Measurements from ENCODE around the gene ZNF546.
A peak's percentile ranks its signal among the peaks of the same experiment; 100 is the strongest.
"Not testable (repeated sequence)": the region's sequence is repeated elsewhere in the genome, so short reads cannot be mapped to it uniquely, and the experiment has no call there.

Gene ZNF546

GRCh38 chr19:39996811-39997637, at the start of gene ZNF546:
TSS of gene ZNF546 (plus strand) at chr19:39997060. CDS start at chr19:39998327, 1,267 bp downstream.
- peak; percentile 91 for DNase-seq

DNA sequence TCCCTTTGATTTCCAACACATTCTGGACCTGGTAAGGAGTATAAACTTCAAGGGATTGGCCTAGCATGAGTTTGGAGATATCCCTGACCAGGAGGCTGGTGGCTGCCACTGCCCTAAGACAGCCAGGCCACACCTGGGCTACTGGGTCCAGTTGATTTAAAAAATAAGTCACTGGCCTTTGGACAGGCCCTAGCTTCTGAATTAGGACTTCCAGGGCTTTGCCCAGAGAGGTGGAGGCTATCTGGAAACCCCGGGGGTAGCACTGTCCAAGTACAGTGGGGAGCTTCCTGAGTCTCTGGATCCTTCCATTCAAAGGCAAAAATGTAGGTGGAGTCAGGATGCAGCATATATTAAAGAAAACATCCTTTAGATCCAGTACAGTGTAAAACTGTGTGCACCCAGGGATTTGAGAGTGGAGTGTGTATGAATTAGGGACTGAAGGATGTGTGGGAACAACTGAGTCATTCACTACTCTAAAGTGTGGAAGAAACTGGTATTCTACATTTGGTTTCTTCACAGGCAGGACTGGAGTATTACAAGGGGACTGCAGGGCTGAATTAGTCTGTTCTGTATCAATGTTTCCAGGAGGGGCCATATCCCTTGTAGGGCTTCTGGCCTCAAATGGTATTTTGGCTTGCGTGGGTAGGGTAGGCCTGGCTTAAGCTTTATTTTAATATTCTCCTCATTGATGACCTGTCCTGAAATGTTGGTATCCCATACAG, 47.7 kb upstream of the ZNF546 start:
- DNase-seq: no peak

GRCh38 chr19:39951065-39951650, 45.7 kb upstream of the ZNF546 start:
- DNase-seq: no peak

DNA sequence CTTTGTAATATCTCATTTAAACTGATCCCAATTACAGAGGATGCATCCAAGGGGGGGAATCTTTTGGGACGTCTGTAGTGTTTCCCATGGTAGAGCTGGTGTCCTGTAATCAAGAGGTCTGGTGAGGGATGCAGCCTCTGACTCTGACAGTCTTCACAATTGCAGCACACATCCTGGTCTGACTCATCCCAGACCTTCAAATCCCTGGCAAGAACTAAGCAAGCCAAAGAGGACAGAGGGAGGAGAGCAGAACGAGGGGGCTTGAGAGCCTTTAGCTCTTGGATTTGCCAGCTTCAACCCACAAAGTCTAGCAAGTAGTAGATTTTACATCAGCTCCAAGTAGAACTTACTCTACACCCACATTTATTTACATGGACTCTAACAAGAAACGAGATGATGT, 45.2 kb upstream of the ZNF546 start:
- no peak for DNase-seq

- DNase-seq: no peak
Observed at GRCh38 chr19:39953915-39954314, 42.9 kb upstream of the ZNF546 start.

- not testable (repeated sequence) for DNase-seq
Observed at GRCh38 chr19:39957886-39958285, 39.0 kb upstream of the ZNF546 start.

DNA sequence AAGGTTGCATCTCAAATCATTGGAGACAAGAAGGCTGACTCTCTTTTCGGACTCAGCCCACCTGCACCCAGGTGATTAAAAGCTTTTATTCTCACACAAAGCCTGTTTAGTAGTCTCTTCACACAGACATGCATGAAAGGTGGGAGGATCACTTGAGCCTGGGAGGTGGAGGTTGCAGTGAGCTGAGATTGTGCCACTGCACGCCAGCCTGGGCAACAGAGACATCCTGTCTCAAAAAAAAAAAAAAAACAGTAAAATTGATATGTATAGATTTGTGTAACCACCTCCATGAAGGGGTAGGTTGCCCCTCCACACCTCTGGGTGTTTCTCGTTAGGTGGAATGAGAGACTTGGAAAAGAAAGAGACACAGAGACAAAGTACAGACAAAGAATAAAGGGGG, 37.9 kb upstream of the ZNF546 start:
- DNase-seq: not testable (repeated sequence)

GRCh38 chr19:39959407-39959806, 37.5 kb upstream of the ZNF546 start:
- not testable (repeated sequence) for DNase-seq

DNA sequence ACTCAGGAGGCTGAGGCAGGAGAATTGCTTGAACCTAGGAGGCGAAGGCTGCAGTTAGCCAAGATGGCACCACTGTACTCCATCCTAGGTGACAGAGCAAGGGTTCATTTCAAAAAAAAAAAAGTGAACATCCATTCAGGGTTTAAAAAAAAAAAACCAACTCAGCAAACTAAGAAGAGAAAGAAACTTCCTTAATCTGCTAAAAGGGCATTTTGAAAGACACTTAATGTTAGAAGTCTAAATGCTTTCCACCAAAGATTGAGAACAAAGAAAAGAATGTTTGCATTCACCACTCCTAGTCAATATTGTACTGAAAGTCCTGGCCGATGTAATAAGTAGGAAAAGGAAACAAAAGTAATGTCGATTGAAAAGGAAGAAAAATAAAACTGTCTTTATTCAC, 33.0 kb upstream of the ZNF546 start:
- no peak for DNase-seq

GRCh38 chr19:39966617-39967016, 30.2 kb upstream of the ZNF546 start:
- no peak for DNase-seq

DNA sequence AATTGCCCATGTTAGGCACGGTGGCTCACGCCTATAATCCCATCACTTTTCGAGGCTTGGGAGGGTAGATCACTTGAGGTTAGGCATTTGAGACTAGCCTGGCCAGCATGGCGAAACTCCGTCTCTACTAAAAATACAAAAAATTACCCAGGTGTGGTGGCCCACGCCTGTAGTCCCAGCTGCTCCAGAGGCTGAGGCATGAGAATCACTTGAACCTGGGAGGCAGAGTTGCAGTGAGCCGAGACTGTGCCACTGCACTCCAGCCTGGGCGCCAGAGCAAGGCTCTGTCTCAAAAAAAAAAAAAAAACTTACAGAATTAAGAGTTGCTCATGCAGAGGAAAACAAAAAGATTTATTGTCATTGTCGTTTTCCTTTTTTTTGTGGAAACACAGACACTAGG, 29.3 kb upstream of the ZNF546 start:
- DNase-seq: no peak

DNA sequence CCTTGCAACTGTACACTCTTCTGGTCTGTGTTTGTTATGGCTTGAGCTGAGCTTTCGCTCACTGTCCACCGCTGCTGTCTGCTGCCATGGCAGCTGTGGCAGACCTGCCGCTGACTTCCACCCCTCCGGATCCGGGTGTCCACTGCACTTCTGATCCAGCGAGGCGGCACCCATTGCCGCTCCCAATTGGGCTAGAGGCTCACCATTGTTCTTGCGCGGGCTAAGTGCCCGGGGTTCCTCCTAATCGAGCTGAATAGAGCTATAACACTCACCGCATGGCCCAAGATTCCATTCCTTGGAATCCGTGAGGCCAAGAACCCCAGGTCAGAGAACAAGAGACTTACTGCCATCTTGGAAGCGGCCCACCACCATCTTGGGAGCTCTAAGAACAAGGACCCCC, 28.1 kb upstream of the ZNF546 start:
- no peak for DNase-seq

GRCh38 chr19:39969266-39969665, 27.6 kb upstream of the ZNF546 start:
- DNase-seq: no peak

- DNase-seq: peak in 1 of 2 donors; percentile 7
Observed at GRCh38 chr19:39969681-39970424, 27.0 kb upstream of the ZNF546 start.

GRCh38 chr19:39970425-39970674, 26.5 kb upstream of the ZNF546 start:
- no peak for DNase-seq

DNA sequence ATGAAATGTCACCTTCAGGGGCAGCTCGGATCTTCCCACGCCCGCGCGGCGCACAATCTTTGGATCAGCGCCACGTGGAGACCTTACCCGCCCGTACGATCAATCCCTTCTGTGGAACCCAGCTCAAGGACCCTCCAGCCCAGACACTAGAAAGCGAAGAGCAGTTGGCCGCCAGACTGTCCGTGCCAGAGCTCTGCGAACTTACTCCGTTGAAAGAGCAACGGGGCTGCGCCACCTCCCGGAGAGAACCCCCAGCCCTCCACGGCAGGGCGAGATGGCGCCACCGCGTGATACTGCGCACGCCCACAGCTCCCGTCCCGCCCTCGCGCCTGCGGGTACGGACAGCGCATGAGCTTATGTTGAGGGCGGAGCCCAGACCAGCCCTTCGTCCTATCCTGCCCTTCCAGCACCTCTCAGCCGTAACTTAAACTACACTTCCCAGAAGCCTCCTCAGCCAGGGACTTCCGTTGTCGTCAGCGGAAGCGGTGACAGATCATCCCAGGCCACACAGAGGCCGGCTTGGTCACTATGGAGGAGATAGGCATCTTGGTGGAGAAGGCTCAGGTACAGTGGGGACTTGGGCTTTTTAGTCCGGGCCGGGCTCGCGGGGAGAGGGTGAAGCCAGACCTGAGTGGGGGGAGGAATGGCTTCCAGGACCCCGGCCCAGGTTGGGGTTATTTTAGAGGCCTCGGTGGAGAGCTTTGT, 26.0 kb upstream of the ZNF546 start, which contains the start of gene PSMC4:
Gene PSMC4 (plus strand): TSS at position 491 of the 705 bp plus-strand sequence. CDS start 38 bp downstream, at position 529.
- peak; percentile 97 to 98 for DNase-seq

GRCh38 chr19:39971380-39972035, 25.4 kb upstream of the ZNF546 start:
- no peak for DNase-seq

DNA sequence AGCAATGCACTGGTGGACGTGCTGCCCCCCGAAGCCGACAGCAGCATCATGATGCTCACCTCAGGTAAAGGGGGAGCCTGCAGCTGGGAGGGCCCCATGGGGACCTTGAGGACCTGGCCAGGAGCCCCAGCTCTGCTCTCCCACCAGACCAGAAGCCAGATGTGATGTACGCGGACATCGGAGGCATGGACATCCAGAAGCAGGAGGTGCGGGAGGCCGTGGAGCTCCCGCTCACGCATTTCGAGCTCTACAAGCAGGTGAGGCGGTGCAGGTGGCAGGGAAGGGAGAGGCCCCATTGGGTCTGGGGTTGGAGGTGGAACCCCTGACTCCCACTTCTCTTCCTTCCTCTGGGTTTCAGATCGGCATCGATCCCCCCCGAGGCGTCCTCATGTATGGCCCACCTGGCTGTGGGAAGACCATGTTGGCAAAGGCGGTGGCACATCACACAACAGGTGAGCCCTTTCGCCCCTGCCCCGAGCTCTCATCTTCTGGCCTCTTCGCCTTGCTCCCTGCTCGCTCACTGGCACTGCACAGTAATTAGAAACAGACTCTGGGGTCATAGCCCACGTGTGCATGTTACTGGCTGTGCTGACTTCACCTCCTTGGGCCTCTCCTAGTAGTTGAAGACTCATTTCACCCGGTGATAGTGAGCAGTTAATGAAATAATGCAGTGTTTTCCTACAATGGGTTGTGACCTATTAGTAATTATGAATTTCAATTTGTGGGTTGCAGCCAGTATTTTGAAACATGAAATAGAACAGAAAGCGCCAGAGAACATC, 22.3 kb upstream of the ZNF546 start:
- no peak for DNase-seq

DNA sequence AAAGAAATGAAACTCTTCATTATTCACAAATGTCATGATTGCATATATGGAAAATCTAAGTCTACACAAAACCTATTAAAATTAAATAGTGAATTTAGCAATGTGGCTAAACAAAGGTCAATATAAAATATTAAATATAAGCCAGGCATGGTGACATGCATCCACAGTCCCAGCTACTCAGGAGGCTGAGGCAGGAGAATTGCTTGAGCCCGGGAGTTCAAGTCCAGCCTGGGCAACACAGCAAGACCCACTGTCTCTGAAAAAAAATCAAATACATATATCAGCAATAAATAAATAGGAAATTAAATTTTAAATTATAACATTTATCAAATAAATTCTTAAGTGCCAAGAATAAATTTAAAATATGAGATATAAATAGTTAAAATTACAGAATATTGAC, 14.0 kb upstream of the ZNF546 start:
- DNase-seq: no peak

DNA sequence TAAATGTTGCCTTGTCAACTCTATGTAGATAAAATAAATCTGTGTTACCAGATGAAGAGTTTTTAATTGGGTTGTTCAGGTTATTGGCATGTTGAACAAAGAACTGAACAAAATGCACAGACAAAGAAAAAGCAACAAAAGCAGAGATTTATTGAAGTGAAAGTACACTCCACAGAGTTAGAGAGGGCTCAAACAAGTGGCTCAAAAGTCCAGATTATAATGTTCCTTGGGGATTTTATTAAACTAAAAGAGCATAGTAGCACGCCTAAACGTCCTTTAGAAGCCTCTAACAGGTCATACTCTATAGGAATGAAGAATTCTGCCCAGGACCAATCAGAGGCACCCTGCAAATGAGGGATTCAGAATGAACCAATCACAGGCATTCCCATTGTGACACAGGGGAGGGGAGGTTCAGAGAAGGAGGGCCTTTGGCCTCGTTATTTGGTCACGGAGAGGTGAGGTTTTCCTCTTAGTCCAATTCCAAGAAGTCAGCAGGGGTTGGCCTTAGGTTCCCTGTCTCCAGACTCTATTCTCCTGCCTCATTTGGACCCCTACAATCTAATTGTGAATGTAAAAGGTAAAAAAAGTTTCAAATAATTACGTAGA, 13.1 kb upstream of the ZNF546 start:
- no peak for DNase-seq

DNA sequence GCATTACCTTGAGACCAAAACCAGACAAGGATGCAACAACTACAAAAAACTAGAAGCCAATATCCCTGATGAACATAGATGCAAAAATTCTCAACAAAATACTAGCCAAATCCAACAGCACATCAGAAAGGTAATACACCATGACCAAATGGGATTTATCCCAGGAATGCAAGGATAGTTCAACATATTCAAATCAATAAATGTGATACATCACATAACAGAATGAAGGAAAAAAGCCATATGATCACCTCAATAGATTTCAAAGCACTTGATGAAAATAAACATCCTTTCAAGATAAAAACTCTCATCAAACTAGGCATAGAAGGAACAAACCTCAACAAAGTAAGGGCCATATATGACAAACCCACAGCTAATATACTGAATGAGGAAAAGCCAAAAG, 10.2 kb upstream of the ZNF546 start:
- DNase-seq: no peak

Data from activated CD4-positive, alpha-beta T cell treated with anti-CD3 and anti-CD28 coated beads for 4 hours (primary cell).